GM21367 (cell line): ENCODE results near the gene LSAMP.
A peak's percentile ranks its signal among the peaks of the same experiment; 100 is the strongest.

Experiments used
- ATAC-seq: cut with Tn5 transposase; IDR thresholded peaks from one replicate; pipeline ENCODE4 v1.9.1; 2021; ENCODE audit not compliant: unreplicated experiment

The LSAMP gene

GRCh38 chr3:116030131-116030850, 415.0 kb downstream of the LSAMP start:
- ATAC-seq = no peak

GRCh38 chr3:116029266-116029665, 416.0 kb downstream of the LSAMP start:
- no peak for ATAC-seq

- ATAC-seq = no peak
Observed at GRCh38 chr3:116028157-116028556, 417.1 kb downstream of the LSAMP start.

GRCh38 chr3:116020989-116021388, 424.3 kb downstream of the LSAMP start:
- no peak for ATAC-seq

GRCh38 chr3:116020495-116020894, 424.8 kb downstream of the LSAMP start:
- ATAC-seq = peak; percentile 86

GRCh38 chr3:116019254-116019763, 426.0 kb downstream of the LSAMP start:
- no peak for ATAC-seq

- no peak for ATAC-seq
Observed at GRCh38 chr3:116018646-116019045, 426.6 kb downstream of the LSAMP start.

- ATAC-seq = no peak
Observed at GRCh38 chr3:116015931-116016330, 429.4 kb downstream of the LSAMP start.

GRCh38 chr3:116007000-116007399, 438.3 kb downstream of the LSAMP start:
- ATAC-seq = no peak

GRCh38 chr3:116005404-116005803, 439.9 kb downstream of the LSAMP start:
- no peak for ATAC-seq

GRCh38 chr3:116002235-116002634, 443.1 kb downstream of the LSAMP start:
- no peak for ATAC-seq

GRCh38 chr3:116001151-116001621, 444.1 kb downstream of the LSAMP start:
- ATAC-seq = no peak

GRCh38 chr3:116000311-116000710, 445.0 kb downstream of the LSAMP start:
- ATAC-seq = peak; percentile 73

- no peak for ATAC-seq
Observed at GRCh38 chr3:115999613-116000012, 445.7 kb downstream of the LSAMP start.

GRCh38 chr3:115999001-115999585, 446.2 kb downstream of the LSAMP start:
- no peak for ATAC-seq

GRCh38 chr3:115996420-115997108, 448.7 kb downstream of the LSAMP start:
- no peak for ATAC-seq

GRCh38 chr3:115990669-115991068, 454.6 kb downstream of the LSAMP start:
- ATAC-seq = no peak

- no peak for ATAC-seq
Observed at GRCh38 chr3:115989684-115990421, 455.4 kb downstream of the LSAMP start.

GRCh38 chr3:115986555-115987207, 458.6 kb downstream of the LSAMP start:
- ATAC-seq = no peak

- ATAC-seq = no peak
Observed at GRCh38 chr3:115982629-115983028, 462.7 kb downstream of the LSAMP start.

GRCh38 chr3:115982108-115982507, 463.2 kb downstream of the LSAMP start:
- ATAC-seq = no peak
